Measurements from ENCODE around the gene SEPTIN11.

SEPTIN11 gene

GRCh38 chr4:76943129-76943620 is 6.4 kb upstream of the SEPTIN11 start:
- H3K4me3 ChIP-seq (ENCODE audit: control insufficient read depth, low read depth, low read length): no peak overlapping the region
- TF ChIP-seq CTCF (conservative IDR thresholded peaks at IDR 0.05; ENCODE audit: control insufficient read depth, insufficient read depth, low read depth, low read length): no peak
- peak; percentile 85 for DNase-seq (ENCODE audit: low read depth)

- H3K4me3 ChIP-seq (ENCODE audit: control insufficient read depth, low read depth, low read length): no peak overlapping the region
- no peak for DNase-seq (ENCODE audit: low read depth)
- TF ChIP-seq CTCF (conservative IDR thresholded peaks at IDR 0.05; ENCODE audit: control insufficient read depth, insufficient read depth, low read depth, low read length): no peak
Measured at GRCh38 chr4:76943790-76944189, 5.8 kb upstream of the SEPTIN11 start.

- no peak overlapping the region for H3K4me3 ChIP-seq (ENCODE audit: control insufficient read depth, low read depth, low read length)
- no peak for TF ChIP-seq CTCF (conservative IDR thresholded peaks at IDR 0.05; ENCODE audit: control insufficient read depth, insufficient read depth, low read depth, low read length)
- DNase-seq (ENCODE audit: low read depth): no peak
Measured at GRCh38 chr4:76947369-76947768, 2.2 kb upstream of the SEPTIN11 start.

GRCh38 chr4:76948443-76949275 is 893 bp upstream of the SEPTIN11 start:
- DNase-seq (ENCODE audit: low read depth): peak; percentile 65
- H3K4me3 ChIP-seq (ENCODE audit: control insufficient read depth, low read depth, low read length): peak overlapping the region; percentile 90
- no peak for TF ChIP-seq CTCF (conservative IDR thresholded peaks at IDR 0.05; ENCODE audit: control insufficient read depth, insufficient read depth, low read depth, low read length)

- peak; percentile 48 for DNase-seq (ENCODE audit: low read depth)
- H3K4me3 ChIP-seq (ENCODE audit: control insufficient read depth, low read depth, low read length): peak overlapping the region; percentile 90
- TF ChIP-seq CTCF (conservative IDR thresholded peaks at IDR 0.05; ENCODE audit: control insufficient read depth, insufficient read depth, low read depth, low read length): no peak
Measured at GRCh38 chr4:76950052-76950955, 752 bp downstream of the SEPTIN11 start.

- peak overlapping the region; percentile 90 for H3K4me3 ChIP-seq (ENCODE audit: control insufficient read depth, low read depth, low read length)
- peak; percentile 42 for DNase-seq (ENCODE audit: low read depth)
- no peak for TF ChIP-seq CTCF (conservative IDR thresholded peaks at IDR 0.05; ENCODE audit: control insufficient read depth, insufficient read depth, low read depth, low read length)
Measured at GRCh38 chr4:76950956-76951671, 1.6 kb downstream of the SEPTIN11 start.

Data from fibroblast of mammary gland (primary cell).